OCI-LY7 (cell line): ENCODE measurements around the gene BPIFB1. TPM values are rescaled to one million over a fixed set of nuclear protein-coding genes. Genes with fewer than 3 reads are reported as not detected.

Experiments used
- total RNA-seq, 2 experiments: library from RNA; depleted of rRNA in 1 of 2; stranded (reverse); fragments of >200 nt in 1 of 2; shearing (Covaris generic) in 1 of 2; gene quantifications; 2 replicates each; pipeline ENCODE4 v1.2.3, GENCODE V29; 2014 to 2022

The BPIFB1 gene
- total RNA-seq, 2 experiments from 2014 or later: not detected

Other genes with a start within 250 kb of the BPIFB1 start
- gene BPIFB3, start 229.3 kb upstream of the BPIFB1 start, total RNA-seq (2014; rRNA removed; shearing (Covaris generic)): not detected in 2 replicates
- gene BPIFB3, start 229.3 kb upstream of the BPIFB1 start, total RNA-seq (2022): not detected in 2 replicates
- gene BPIFB4, start 203.6 kb upstream of the BPIFB1 start, total RNA-seq (2014; rRNA removed; shearing (Covaris generic)): not detected in 2 replicates
- not detected in 2 replicates for gene BPIFB4, start 203.6 kb upstream of the BPIFB1 start, total RNA-seq (2022)
- gene BPIFA2, start 115.1 kb upstream of the BPIFB1 start, total RNA-seq (2014; rRNA removed; shearing (Covaris generic)): not detected in 2 replicates
- not detected in 2 replicates for gene BPIFA2, start 115.1 kb upstream of the BPIFB1 start, total RNA-seq (2022)
- gene BPIFA3, start 65.9 kb upstream of the BPIFB1 start, total RNA-seq (2014; rRNA removed; shearing (Covaris generic)): not detected in 2 replicates
- gene BPIFA3, start 65.9 kb upstream of the BPIFB1 start, total RNA-seq (2022): not detected in 2 replicates
- gene BPIFA1, start 47.2 kb upstream of the BPIFB1 start, total RNA-seq (2014; rRNA removed; shearing (Covaris generic)): not detected in 2 replicates
- gene BPIFA1, start 47.2 kb upstream of the BPIFB1 start, total RNA-seq (2022): not detected in 2 replicates
- 32.1 and 41.2 TPM in 2 replicates for gene CDK5RAP1, start 118.3 kb downstream of the BPIFB1 start, total RNA-seq (2014; rRNA removed; shearing (Covaris generic))
- 45.4 and 49.4 TPM in 2 replicates for gene CDK5RAP1, start 118.3 kb downstream of the BPIFB1 start, total RNA-seq (2022)
- gene SNTA1, start 160.5 kb downstream of the BPIFB1 start, total RNA-seq (2014; rRNA removed; shearing (Covaris generic)): 44.8 and 46.5 TPM in 2 replicates
- gene SNTA1, start 160.5 kb downstream of the BPIFB1 start, total RNA-seq (2022): 36.6 and 42.1 TPM in 2 replicates
- 32.9 and 38.5 TPM in 2 replicates for gene CBFA2T2, start 206.9 kb downstream of the BPIFB1 start, total RNA-seq (2014; rRNA removed; shearing (Covaris generic))
- gene CBFA2T2, start 206.9 kb downstream of the BPIFB1 start, total RNA-seq (2022): 20.7 and 22.2 TPM in 2 replicates